Stimulated activated CD8-positive, alpha-beta memory T cell treated with anti-CD3 and anti-CD28 coated beads, Interleukin-4, amount 100 ng/mL, for 48 hours (primary cell): ENCODE results near the gene ABCC3.

Source experiments
- DNase-seq: peaks from one replicate; pipeline ENCODE4 v3.0.0-alpha.2; 2020

The ABCC3 gene

GRCh38 chr17:50627782-50628601 is 6.7 kb upstream of the ABCC3 start:
- no peak for DNase-seq

GRCh38 chr17:50629902-50630301 is 4.8 kb upstream of the ABCC3 start:
- DNase-seq: no peak

GRCh38 chr17:50630524-50631194 is 4.0 kb upstream of the ABCC3 start:
- DNase-seq: peak; percentile 81

GRCh38 chr17:50631195-50631907 is 3.3 kb upstream of the ABCC3 start:
- DNase-seq: no peak

- DNase-seq: no peak
These were observed 2.6 kb upstream of the ABCC3 start for GRCh38 chr17:50631908-50632571.

GRCh38 chr17:50632637-50633036 is 2.0 kb upstream of the ABCC3 start:
- no peak for DNase-seq

GRCh38 chr17:50633683-50634082 is 998 bp upstream of the ABCC3 start:
- no peak for DNase-seq

- DNase-seq: no peak
These were observed 442 bp downstream of the ABCC3 start for GRCh38 chr17:50634915-50635731.

GRCh38 chr17:50635732-50635981 is 976 bp downstream of the ABCC3 start:
- DNase-seq: no peak

- no peak for DNase-seq
These were observed 1.5 kb downstream of the ABCC3 start for GRCh38 chr17:50635982-50636803.

- DNase-seq: no peak
These were observed 2.1 kb downstream of the ABCC3 start for GRCh38 chr17:50636804-50637195.

GRCh38 chr17:50637829-50638605 is 3.3 kb downstream of the ABCC3 start:
- DNase-seq: no peak

- DNase-seq: no peak
These were observed 3.9 kb downstream of the ABCC3 start for GRCh38 chr17:50638606-50638965.

- DNase-seq: no peak
These were observed 4.5 kb downstream of the ABCC3 start for GRCh38 chr17:50638966-50639713.

- DNase-seq: no peak
These were observed 6.1 kb downstream of the ABCC3 start for GRCh38 chr17:50640686-50641351.

GRCh38 chr17:50641357-50641756 is 6.7 kb downstream of the ABCC3 start:
- no peak for DNase-seq

- DNase-seq: no peak
These were observed 7.5 kb downstream of the ABCC3 start for GRCh38 chr17:50642071-50642721.

GRCh38 chr17:50642722-50643656 is 8.3 kb downstream of the ABCC3 start:
- DNase-seq: no peak
